ENCODE measurements around the gene MEX3D.

MEX3D gene

DNA sequence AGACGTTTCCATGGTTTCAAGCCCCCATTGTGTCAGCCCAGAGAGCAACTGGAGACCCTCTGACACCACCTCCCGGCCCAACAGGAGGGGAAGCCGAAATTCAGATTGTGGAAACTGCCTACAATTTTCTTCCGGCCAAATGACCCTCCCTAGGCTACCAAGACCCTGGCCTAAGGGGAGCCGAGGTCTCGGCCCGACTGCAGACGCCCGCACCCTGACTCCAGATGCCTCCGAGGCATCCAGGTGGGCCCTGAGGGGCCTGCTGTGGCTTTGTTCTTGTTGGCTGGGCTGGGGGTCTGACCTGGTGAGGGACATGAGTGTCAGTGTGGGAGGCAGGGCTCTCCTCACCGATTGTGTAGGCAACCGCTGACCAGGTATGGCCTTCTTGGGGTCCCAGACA is 9.6 kb downstream of the MEX3D start:
- H3K4me1 ChIP-seq (ENCODE audit: control insufficient read depth in 2 of 2, insufficient read depth in 1 of 2, low read depth in 1 of 2, low read length in 2 of 2) = peaks cover 2% of the 10 kb centered on the region in 2 donors
- no peak overlapping the region for H3K4ac ChIP-seq (ENCODE audit: low read length)
- H3K27ac ChIP-seq (replicated peaks; ENCODE audit: low read length) = no peak overlapping the region
- H2BK12ac ChIP-seq (ENCODE audit: low read length) = no peak overlapping the region
- H3K18ac ChIP-seq (ENCODE audit: low read length) = no peak overlapping the region
- no peak overlapping the region for H4K91ac ChIP-seq (ENCODE audit: low read depth, low read length, poor library complexity)
- peaks cover 50% of the 10 kb centered on the region for H3K79me1 ChIP-seq (ENCODE audit: low read depth, low read length)
- H3K27me3 ChIP-seq (ENCODE audit: control insufficient read depth in 3 of 3, insufficient read depth in 3 of 3, low read depth in 1 of 3, low read length in 3 of 3) = no peaks in the 10 kb centered on the region
- DNase-seq (ENCODE audit: low spot score) = no peak
- H3K9ac ChIP-seq (ENCODE audit: low read depth, low read length, poor library complexity) = no peak overlapping the region
- H3K23ac ChIP-seq (ENCODE audit: low read depth, low read length, poor library complexity) = no peak overlapping the region
- no peak overlapping the region for H3K4me2 ChIP-seq (ENCODE audit: insufficient read depth, low read length, poor library complexity, severe bottlenecking)
- no peak overlapping the region for H3K4me3 ChIP-seq (ENCODE audit: low read length in 2 of 2)
- H2BK15ac ChIP-seq (ENCODE audit: low read length) = no peak overlapping the region
- peaks cover 0 to 8% of the 10 kb centered on the region in 2 donors for H3K9me3 ChIP-seq (replicated peaks in 1 of 2; ENCODE audit: control insufficient read depth in 2 of 2, insufficient read depth in 1 of 2, low read depth in 1 of 2, low read length in 2 of 2)
- H2BK120ac ChIP-seq (ENCODE audit: low read depth, low read length) = no peak overlapping the region
- no CpG with 5 or more reads among the region's 12 CpGs for WGBS, 2 donors (ENCODE audit: extremely low coverage in 2 of 2, insufficient read length in 2 of 2, insufficient replicate concordance in 1 of 2)
- no peak overlapping the region for H3K14ac ChIP-seq (ENCODE audit: low read length)
- peaks cover 41 to 66% of the 10 kb centered on the region in 2 donors for H3K36me3 ChIP-seq (replicated peaks in 1 of 2; ENCODE audit: control insufficient read depth in 2 of 2, insufficient read depth in 2 of 2, low read length in 2 of 2)
- H4K8ac ChIP-seq (ENCODE audit: low read depth, low read length) = no peak overlapping the region
- no peak overlapping the region for H2AFZ ChIP-seq (ENCODE audit: low read length)
- H2AK5ac ChIP-seq (ENCODE audit: low read depth, low read length) = no peak overlapping the region
- H2BK5ac ChIP-seq (ENCODE audit: low read length) = no peak overlapping the region

DNA sequence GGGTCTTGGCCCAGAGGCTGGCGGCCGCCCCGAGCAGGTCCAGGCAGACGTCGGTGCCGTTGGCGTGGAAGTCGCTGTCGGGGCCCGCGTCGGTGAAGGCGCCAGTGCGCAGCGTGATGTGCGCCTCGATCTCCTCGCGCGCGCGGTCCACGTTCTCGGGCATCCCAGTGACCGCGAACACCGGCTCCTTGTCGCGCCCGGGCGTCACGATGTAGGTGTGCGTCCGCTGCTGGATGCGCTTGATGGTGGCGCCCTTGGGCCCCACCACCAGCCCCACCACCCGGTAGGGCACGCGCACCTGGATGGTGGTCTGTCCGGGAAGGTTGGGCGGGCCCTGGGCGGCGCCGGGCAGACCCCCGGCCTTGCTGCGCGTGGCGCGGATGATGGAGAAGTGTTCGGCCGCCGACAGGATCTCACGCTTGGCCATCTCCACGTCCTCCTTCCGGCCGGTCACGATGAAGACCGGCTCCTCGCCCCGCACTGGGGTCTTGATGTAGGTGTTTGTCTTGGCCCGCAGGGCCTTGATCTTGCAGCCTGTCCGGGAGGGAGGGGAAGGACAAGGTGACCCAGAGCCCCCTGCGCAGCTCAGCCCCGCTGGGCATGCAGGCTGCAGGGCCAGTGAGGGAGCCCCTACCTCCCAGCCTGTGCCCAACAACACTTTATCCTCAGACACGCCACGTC is 11.6 kb downstream of the MEX3D start:
- Histone ChIP-seq H3K4me2 (ENCODE audit: insufficient read depth, low read length, poor library complexity, severe bottlenecking) (no peak overlapping the region), H3K23ac (ENCODE audit: low read depth, low read length, poor library complexity) (no peak overlapping the region), H3K27me3 (ENCODE audit: control insufficient read depth in 3 of 3, insufficient read depth in 3 of 3, low read depth in 1 of 3, low read length in 3 of 3) (no peaks in the 10 kb centered on the region), H3K27ac (replicated peaks; ENCODE audit: low read length) (no peak overlapping the region), H2BK120ac (ENCODE audit: low read depth, low read length) (no peak overlapping the region), H3K14ac (ENCODE audit: low read length) (no peak overlapping the region), H3K36me3 (replicated peaks in 1 of 2; ENCODE audit: control insufficient read depth in 2 of 2, insufficient read depth in 2 of 2, low read length in 2 of 2) (peaks cover 32 to 51% of the 10 kb centered on the region in 2 donors), H3K79me1 (ENCODE audit: low read depth, low read length) (peaks cover 46% of the 10 kb centered on the region), H2AK5ac (ENCODE audit: low read depth, low read length) (no peak overlapping the region), H3K18ac (ENCODE audit: low read length) (no peak overlapping the region), H3K4me3 (ENCODE audit: low read length in 2 of 2) (no peak overlapping the region), H2BK5ac (ENCODE audit: low read length) (no peak overlapping the region), H2BK12ac (ENCODE audit: low read length) (no peak overlapping the region), H2BK15ac (ENCODE audit: low read length) (no peak overlapping the region), H3K4me1 (ENCODE audit: control insufficient read depth in 2 of 2, insufficient read depth in 1 of 2, low read depth in 1 of 2, low read length in 2 of 2) (peaks cover 2% of the 10 kb centered on the region in 2 donors), H3K9me3 (replicated peaks in 1 of 2; ENCODE audit: control insufficient read depth in 2 of 2, insufficient read depth in 1 of 2, low read depth in 1 of 2, low read length in 2 of 2) (peaks cover 0 to 7% of the 10 kb centered on the region in 2 donors), H3K9ac (ENCODE audit: low read depth, low read length, poor library complexity) (no peak overlapping the region), H3K4ac (ENCODE audit: low read length) (no peak overlapping the region), H4K91ac (ENCODE audit: low read depth, low read length, poor library complexity) (no peak overlapping the region), H2AFZ (ENCODE audit: low read length) (no peak overlapping the region), H4K8ac (ENCODE audit: low read depth, low read length) (peak overlapping the region; percentile 92)
- WGBS, 2 donors (ENCODE audit: extremely low coverage in 2 of 2, insufficient read length in 2 of 2, insufficient replicate concordance in 1 of 2) = no CpG with 5 or more reads among the region's 66 CpGs
- DNase-seq (ENCODE audit: low spot score) = no peak

DNA sequence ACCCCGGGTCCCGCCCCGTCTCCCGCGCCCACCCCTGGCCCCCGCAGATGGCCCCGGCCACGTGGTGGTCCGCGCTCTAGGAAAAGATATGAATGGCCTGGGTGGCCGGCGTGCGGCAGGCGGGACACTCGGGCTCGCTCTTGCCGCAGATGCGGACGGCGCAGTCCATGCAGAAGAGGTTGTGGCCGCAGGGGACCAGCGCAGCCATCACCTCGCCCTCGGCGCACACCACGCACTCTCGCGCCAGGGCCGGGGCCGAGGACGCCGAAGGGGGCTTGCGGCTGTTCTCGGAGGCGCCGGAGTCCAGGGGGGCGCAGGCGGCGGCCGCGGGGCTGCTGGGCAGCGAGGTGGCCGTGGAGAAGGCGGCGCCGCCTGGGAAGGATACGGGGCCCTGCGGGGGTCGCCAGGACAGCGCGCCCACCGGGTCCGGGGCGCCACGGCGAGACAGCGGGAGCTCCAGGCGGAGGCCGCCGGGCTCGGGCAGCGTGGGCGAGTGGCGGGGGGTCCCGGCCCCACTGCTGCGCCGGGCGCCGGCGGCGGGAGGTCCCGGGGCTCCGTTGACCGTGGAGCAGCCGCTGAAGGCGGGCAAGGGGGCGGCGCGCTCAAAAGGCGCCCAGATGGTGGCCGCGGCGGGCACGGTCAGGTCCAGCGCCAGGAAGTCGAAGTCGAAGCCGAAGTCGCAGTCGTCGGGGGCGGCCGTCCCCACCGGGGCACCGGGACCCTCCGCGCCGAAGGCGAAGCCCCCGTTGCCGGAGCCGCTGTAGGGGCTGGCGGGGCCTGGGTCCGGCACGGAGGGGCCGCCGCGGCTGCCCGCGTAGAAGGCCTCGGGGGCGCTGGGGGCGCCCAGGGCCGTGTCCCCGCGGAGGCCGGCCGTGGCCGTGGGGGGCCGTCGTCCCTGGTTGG is 12.4 kb downstream of the MEX3D start:
- no peak overlapping the region for H2BK12ac ChIP-seq (ENCODE audit: low read length)
- no peak overlapping the region for H3K4ac ChIP-seq (ENCODE audit: low read length)
- H3K27me3 ChIP-seq (ENCODE audit: control insufficient read depth in 3 of 3, insufficient read depth in 3 of 3, low read depth in 1 of 3, low read length in 3 of 3) = no peaks in the 10 kb centered on the region
- no peak overlapping the region for H4K8ac ChIP-seq (ENCODE audit: low read depth, low read length)
- peaks cover 41% of the 10 kb centered on the region for H3K79me1 ChIP-seq (ENCODE audit: low read depth, low read length)
- H3K9ac ChIP-seq (ENCODE audit: low read depth, low read length, poor library complexity) = no peak overlapping the region
- H3K4me1 ChIP-seq (ENCODE audit: control insufficient read depth in 2 of 2, insufficient read depth in 1 of 2, low read depth in 1 of 2, low read length in 2 of 2) = peaks cover 2% of the 10 kb centered on the region in 2 donors
- H3K27ac ChIP-seq (replicated peaks; ENCODE audit: low read length) = no peak overlapping the region
- H3K36me3 ChIP-seq (replicated peaks in 1 of 2; ENCODE audit: control insufficient read depth in 2 of 2, insufficient read depth in 2 of 2, low read length in 2 of 2) = peaks cover 27 to 44% of the 10 kb centered on the region in 2 donors
- H2BK5ac ChIP-seq (ENCODE audit: low read length) = no peak overlapping the region
- no peak overlapping the region for H3K18ac ChIP-seq (ENCODE audit: low read length)
- no peak overlapping the region for H3K4me2 ChIP-seq (ENCODE audit: insufficient read depth, low read length, poor library complexity, severe bottlenecking)
- H2AFZ ChIP-seq (ENCODE audit: low read length) = no peak overlapping the region
- H4K91ac ChIP-seq (ENCODE audit: low read depth, low read length, poor library complexity) = no peak overlapping the region
- no peak overlapping the region for H2BK15ac ChIP-seq (ENCODE audit: low read length)
- no peak overlapping the region for H3K23ac ChIP-seq (ENCODE audit: low read depth, low read length, poor library complexity)
- no peak for DNase-seq (ENCODE audit: low spot score)
- no peak overlapping the region for H2AK5ac ChIP-seq (ENCODE audit: low read depth, low read length)
- H3K14ac ChIP-seq (ENCODE audit: low read length) = no peak overlapping the region
- no peak overlapping the region for H3K4me3 ChIP-seq (ENCODE audit: low read length in 2 of 2)
- WGBS, 2 donors (ENCODE audit: extremely low coverage in 2 of 2, insufficient read length in 2 of 2, insufficient replicate concordance in 1 of 2) = no CpG with 5 or more reads among the region's 121 CpGs
- no peak overlapping the region for H2BK120ac ChIP-seq (ENCODE audit: low read depth, low read length)
- H3K9me3 ChIP-seq (replicated peaks in 1 of 2; ENCODE audit: control insufficient read depth in 2 of 2, insufficient read depth in 1 of 2, low read depth in 1 of 2, low read length in 2 of 2) = peaks cover 0 to 6% of the 10 kb centered on the region in 2 donors

DNA sequence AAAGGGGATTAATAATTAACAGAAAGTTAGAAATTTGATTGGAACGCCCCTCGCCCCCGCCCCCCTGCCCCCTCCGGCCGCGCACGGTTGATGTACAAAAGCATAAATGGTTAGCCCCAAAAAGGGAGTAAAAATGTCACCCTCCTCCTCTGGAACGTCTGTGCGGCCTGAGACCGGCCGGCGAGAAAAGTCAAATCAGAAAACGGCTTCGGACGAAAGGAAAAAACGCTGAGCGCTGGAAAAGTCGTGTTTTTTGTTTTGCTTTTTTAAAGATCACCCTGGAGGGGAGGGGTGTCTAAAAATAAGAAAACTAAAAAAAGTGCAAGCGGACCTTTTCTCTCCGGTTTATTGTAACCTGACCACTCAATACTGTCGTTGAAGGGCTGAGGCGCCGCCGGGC is 13.2 kb downstream of the MEX3D start:
- H4K8ac ChIP-seq (ENCODE audit: low read depth, low read length) = no peak overlapping the region
- no peaks in the 10 kb centered on the region for H3K27me3 ChIP-seq (ENCODE audit: control insufficient read depth in 3 of 3, insufficient read depth in 3 of 3, low read depth in 1 of 3, low read length in 3 of 3)
- peaks cover 2% of the 10 kb centered on the region in 2 donors for H3K4me1 ChIP-seq (ENCODE audit: control insufficient read depth in 2 of 2, insufficient read depth in 1 of 2, low read depth in 1 of 2, low read length in 2 of 2)
- H2BK120ac ChIP-seq (ENCODE audit: low read depth, low read length) = no peak overlapping the region
- H3K14ac ChIP-seq (ENCODE audit: low read length) = no peak overlapping the region
- peaks cover 0 to 6% of the 10 kb centered on the region in 2 donors for H3K9me3 ChIP-seq (replicated peaks in 1 of 2; ENCODE audit: control insufficient read depth in 2 of 2, insufficient read depth in 1 of 2, low read depth in 1 of 2, low read length in 2 of 2)
- peaks cover 34% of the 10 kb centered on the region for H3K79me1 ChIP-seq (ENCODE audit: low read depth, low read length)
- H3K4ac ChIP-seq (ENCODE audit: low read length) = no peak overlapping the region
- H3K4me2 ChIP-seq (ENCODE audit: insufficient read depth, low read length, poor library complexity, severe bottlenecking) = no peak overlapping the region
- H2BK15ac ChIP-seq (ENCODE audit: low read length) = no peak overlapping the region
- no peak overlapping the region for H3K23ac ChIP-seq (ENCODE audit: low read depth, low read length, poor library complexity)
- no peak overlapping the region for H4K91ac ChIP-seq (ENCODE audit: low read depth, low read length, poor library complexity)
- no peak overlapping the region for H3K4me3 ChIP-seq (ENCODE audit: low read length in 2 of 2)
- H2BK5ac ChIP-seq (ENCODE audit: low read length) = no peak overlapping the region
- H3K18ac ChIP-seq (ENCODE audit: low read length) = no peak overlapping the region
- no peak overlapping the region for H3K27ac ChIP-seq (replicated peaks; ENCODE audit: low read length)
- H2AFZ ChIP-seq (ENCODE audit: low read length) = no peak overlapping the region
- DNase-seq (ENCODE audit: low spot score) = no peak
- no peak overlapping the region for H2BK12ac ChIP-seq (ENCODE audit: low read length)
- no peak overlapping the region for H2AK5ac ChIP-seq (ENCODE audit: low read depth, low read length)
- peaks cover 25 to 36% of the 10 kb centered on the region in 2 donors for H3K36me3 ChIP-seq (replicated peaks in 1 of 2; ENCODE audit: control insufficient read depth in 2 of 2, insufficient read depth in 2 of 2, low read length in 2 of 2)
- WGBS, 2 donors (ENCODE audit: extremely low coverage in 2 of 2, insufficient read length in 2 of 2, insufficient replicate concordance in 1 of 2) = no CpG with 5 or more reads among the region's 24 CpGs
- no peak overlapping the region for H3K9ac ChIP-seq (ENCODE audit: low read depth, low read length, poor library complexity)
